GM18519 (cell line): ENCODE data around the gene CDH4.

Source experiments
- ATAC-seq: cut with Tn5 transposase; IDR thresholded peaks from one replicate; pipeline ENCODE4 v1.9.1; 2021; ENCODE audit warnings: mild to moderate bottlenecking, moderate library complexity; ENCODE audit not compliant: unreplicated experiment, low FRiP score

Gene CDH4

DNA sequence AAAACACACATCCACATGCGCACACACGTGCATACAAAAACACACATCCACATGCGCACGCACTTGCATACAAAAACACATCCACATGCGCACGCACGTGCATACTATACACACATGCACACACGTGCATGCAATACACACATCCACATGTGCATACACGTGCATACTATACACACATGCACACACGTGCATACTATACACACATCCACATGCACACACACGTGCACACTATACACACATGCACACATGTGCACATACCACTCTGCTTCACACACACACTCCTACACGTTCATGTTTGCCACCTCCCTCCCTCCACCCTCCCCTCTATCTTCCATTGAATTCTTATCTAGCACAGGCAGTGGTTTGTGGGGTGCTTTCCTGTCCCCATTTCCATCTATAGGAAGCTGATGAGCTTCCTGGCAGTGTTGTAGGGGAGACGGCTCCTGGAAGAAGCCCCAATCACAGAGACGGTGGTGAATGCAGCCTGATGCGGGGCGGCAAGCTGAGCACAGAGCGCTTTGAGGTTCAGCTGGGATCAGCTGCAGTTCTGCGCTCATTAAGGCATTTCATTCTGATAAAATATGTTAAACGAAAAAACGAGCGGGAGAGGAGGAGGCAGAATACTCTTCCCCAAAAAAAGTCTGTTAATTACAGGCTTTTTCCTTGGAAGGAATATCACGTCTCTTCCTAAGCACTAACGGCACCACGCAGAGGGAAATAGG is 525.9 kb downstream of the CDH4 start:
- ATAC-seq = no peak

GRCh38 chr20:61778495-61778863 is 526.4 kb downstream of the CDH4 start:
- ATAC-seq = no peak

DNA sequence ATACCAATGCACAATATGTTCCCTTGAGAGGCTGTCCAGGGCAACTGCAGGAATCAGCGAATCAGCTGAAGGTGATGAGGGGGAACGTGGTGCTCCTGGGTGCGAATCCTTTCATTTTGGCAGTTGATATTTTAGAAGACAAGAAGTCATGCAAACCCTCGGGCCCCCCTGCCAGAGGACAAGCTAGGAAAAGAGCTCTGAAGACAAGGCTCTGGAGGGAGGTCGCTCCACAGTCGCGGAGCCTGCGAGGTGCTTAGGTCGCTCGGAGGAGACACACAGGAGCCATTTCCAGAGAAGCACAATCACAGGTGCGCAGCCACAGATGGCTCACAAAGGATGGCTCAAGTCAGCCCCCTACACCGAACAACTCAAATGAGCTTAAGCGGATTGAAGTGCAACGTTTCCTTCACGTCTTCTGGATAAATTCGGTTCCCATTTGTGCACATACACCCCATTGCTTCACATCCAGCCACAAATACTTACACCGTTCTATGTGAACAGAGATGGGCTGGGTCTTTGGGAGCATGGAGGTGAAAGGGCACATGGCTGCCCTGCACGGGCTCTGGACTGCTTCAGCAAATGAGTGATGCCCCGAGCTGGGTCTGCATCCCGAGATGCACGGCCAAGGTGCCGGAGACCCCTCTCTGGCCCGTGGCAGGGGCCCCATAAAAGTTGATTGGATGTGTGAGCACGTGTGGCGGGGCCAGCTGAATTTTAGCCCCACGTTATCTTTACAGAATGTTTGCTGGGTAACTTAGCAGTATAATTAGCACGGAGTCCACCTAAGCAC is 527.3 kb downstream of the CDH4 start:
- no peak for ATAC-seq

GRCh38 chr20:61780066-61780465 is 528.0 kb downstream of the CDH4 start:
- no peak for ATAC-seq

DNA sequence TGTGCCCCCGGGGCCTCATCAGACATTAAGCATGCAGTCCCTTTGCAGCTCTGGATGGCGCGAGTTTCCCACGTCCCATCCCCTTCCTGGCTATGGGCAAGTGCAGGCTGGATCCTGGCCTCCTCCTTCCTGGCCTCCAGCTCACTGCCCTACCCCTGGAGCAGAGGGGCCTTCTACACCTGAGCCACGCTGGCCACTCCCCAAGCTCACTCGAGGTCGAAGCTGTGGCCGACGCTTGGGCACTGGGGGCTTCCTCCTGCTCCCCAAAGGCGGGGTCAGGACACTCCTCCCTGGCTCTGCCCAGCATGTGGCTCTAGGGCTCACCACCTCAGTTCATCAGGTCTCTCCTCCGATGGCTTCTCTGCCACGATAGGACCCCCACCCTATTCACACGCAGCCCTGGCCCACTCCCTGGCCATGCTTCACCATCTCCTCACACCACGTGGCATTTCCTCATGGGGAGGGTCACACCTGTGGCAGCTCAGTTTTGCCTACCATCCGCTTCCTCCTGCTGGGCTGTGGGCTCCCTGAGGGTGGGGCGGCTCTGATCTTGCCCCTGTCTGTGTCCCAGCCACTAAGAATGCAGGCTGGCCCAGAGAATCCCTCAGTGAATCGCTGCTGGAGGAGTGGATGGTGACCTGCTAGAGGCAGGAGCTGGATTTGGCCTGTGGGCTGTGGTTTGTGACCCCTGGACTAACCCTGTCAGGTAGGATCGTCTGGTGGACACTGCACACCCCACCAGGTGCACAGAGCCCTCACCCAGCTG is 532.9 kb downstream of the CDH4 start:
- no peak for ATAC-seq

DNA sequence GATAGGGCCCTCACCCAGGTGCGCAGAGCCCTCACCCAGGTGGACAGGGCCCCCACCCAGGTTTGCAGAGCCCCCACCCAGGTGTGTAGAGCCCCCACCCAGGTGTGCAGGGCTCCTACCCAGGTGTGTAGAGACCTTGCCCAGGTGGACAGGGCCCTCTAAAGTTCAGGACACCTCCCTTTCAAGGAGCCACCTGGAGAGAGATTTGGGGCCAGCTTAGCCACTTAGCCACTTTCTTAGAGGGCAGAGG is 533.4 kb downstream of the CDH4 start:
- ATAC-seq = no peak

- no peak for ATAC-seq
Observed at GRCh38 chr20:61786230-61786629, 534.2 kb downstream of the CDH4 start.

DNA sequence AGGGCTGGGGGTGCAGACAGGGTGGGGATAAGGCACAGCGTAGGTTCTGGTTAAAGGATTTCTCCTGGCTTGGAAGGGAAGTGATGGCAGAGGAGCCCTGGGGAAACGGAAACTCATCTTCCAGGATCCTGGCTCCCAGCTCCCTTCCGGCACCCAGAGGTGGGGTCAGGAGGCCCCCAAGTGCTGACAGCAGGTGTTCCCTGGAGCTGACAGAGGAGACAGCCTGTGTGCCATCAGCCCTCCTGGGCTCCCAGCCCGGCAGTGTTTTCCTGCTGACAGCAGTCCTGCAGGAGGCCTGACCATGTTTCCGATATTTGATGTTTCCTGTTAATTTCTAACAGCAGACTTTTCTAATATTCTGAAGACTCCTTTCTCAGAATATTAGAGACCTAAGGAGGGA is 536.3 kb downstream of the CDH4 start:
- ATAC-seq = no peak

DNA sequence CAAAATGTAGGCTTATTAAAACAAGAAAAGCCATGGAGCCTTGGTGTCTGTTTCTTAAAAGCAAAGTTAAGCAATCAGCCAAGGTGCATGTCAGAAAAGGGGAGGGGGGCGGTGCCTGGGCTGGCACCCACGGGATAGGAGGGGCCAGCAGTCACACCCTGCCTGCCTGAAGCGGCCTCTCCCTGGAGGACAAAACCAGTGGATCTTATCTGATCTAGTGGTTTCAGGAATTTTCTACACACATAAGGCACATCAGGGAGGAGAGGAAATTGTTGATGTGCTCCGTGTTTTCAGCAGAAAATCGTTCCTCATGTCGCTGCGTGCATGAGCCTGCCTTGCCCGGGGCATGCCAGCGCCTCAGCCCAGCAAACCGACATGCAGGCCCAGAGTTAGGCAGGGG is 537.3 kb downstream of the CDH4 start:
- no peak for ATAC-seq

DNA sequence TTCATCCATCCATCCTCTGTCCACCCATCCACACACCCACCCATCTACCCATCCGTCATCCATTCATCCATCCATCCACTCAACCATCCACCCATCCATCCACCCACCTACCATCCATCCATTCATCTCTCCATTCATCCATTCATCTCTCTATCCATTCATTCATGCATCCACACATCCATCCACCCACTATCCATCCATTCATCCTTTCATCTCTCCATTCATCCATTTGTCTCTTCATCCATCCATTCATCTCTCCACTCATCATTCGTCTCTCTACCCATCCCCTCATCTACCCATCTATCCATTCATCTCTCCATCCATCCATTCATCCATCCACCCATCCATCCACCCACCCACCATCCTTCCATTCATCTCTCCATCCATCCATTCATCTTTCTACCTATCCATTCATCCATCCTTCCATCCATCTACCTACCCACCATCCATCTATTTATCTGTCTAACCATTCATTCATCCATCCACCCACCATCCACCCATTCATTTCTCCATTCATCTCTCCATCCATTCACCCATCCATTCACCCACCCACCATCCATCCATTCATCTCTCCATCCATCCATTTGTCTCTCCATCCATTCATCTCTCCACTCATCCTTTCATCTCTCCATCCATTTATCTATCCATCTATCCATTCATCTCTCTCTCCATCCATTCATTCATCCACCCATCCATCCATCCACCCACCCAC is 538.2 kb downstream of the CDH4 start:
- no peak for ATAC-seq

- no peak for ATAC-seq
Observed at GRCh38 chr20:61791995-61792394, 539.9 kb downstream of the CDH4 start.

DNA sequence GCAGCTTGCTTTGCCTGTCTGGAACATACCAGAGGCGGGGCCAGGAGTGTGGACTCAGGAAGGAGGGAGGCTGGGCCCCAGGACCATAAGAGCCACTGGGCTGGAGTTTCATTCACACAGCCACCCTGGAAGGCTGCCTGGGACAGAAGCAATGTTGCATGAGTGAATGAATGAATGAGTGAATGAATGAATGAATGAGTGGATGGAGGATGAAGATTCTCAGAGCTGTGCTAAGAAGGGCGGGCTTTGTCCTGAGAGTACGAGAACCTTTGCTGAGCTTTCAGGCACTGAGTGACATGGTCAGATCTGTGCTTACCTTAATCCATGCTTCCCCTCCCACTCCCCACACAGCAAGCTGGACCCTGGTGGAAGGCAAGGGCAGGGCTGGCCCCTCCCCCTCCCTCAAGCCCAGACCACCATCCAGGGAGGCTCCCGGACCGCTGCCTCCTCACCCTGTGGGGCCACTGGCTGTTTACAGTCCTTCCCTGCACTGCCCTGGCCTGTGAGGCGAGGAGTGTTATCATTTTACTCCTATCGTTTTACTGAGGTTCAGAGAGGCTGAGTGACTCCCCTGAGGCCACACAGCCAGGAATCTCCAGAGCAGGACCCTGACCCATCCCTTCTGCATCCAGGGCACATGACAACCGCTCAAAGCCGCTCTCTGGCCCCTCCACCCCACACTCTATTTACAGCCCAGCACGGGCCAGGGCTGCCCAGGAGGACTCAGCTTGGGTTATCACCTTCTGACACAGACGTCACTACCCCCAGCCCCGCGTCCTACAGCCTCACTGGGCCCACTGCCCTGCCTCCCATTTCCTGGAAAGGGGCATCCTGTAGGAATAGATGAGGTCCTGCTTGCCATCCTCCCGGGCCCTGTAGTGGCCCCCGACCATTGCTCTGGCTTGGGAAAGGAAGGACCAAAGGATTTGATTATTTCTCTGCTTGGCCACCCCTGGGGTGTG is 543.9 kb downstream of the CDH4 start:
- ATAC-seq = no peak

GRCh38 chr20:61796738-61797137 is 544.7 kb downstream of the CDH4 start:
- no peak for ATAC-seq

- no peak for ATAC-seq
Observed at GRCh38 chr20:61797200-61797599, 545.1 kb downstream of the CDH4 start.

DNA sequence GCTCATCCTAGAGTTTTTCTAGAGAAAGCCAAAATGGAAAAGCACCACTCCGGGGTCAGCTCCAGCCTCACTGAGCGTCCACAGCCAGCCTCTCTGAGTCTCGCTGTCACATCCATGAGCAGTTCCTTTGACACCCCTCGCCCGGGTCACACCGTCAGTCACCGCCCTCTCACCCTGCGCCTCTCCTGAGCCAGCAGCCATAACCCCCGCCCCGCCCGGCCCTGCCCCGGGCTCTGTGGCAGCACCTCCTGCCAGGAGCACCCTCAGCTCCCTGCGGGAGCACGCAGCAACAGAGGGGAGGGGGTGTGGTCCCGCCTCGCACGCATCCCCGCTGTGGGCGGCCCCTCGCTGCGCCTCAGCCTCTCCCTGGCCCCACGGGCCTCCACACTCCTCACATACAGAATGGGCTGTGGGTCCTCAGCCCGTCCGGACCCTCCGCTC is 545.9 kb downstream of the CDH4 start:
- no peak for ATAC-seq

DNA sequence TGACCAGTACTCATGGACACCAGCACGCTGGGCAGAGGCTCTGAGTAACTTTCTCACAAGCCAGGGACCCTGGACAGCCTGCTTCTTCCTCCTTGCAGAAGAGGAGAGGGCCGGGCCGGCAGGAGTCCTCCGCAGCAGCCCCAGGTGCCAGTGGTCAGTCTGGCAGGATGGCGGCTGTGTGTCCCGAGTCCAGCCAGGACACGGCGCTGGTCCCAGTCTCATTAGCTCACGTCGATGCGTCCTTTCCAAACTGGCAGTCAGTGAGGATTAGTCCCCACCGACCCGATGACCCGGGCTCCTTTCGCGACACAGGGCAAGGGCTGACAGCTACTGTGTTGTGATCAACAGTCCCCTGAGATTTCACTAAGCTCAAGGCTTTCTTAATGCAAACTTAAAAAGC is 546.6 kb downstream of the CDH4 start:
- no peak for ATAC-seq

GRCh38 chr20:61799394-61799923 is 547.4 kb downstream of the CDH4 start:
- no peak for ATAC-seq

DNA sequence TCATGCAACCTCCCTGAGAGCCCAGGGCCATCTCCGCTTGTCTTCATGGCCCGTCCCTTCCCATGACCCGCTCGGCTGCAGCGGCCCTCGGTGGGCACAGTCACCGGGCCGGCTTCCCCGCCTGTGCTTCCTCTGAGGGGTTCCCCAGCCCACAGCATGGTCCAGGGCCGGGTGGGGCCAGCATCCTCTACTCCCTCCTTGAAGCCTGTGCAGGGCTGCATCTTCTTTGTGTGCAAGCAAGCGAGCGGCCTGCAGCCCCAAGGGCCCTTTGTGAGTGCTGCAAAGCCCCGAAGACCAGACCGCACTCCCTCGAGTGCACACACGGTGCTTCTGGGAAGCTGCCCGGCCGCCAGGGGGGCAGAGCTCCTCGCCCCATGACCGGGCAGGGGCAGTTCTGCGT is 547.9 kb downstream of the CDH4 start:
- ATAC-seq = no peak

- no peak for ATAC-seq
Observed at GRCh38 chr20:61800359-61801064, 548.5 kb downstream of the CDH4 start.
